ENCODE results near the gene TMPRSS11D.

GRCh38 chr4:67909905-67910584, 26.2 kb upstream of the TMPRSS11D start:
- TF ChIP-seq EZH2 (IDR thresholded peaks at IDR 0.05; ENCODE audit: insufficient read depth, poor library complexity, severe bottlenecking) (no peak), EZH2phosphoT487 (IDR thresholded peaks at IDR 0.05; ENCODE audit: insufficient read depth, low read depth) (no peak)
